ENCODE data around the gene PAGE1.

- TF ChIP-seq CREM (CRISPR knock-in tag; IDR thresholded peaks at IDR 0.05): no peak
- TF ChIP-seq CTCF (IDR thresholded peaks at IDR 0.05): no peak
- no peak for TF ChIP-seq ZMAT4 (CRISPR knock-in tag; IDR thresholded peaks at IDR 0.05)
- TF ChIP-seq ATF3 (CRISPR knock-in tag; conservative IDR thresholded peaks at IDR 0.05): no peak
Measured at GRCh38 chrX:49704691-49705404, 9.1 kb upstream of the PAGE1 start.
